ENCODE data around the gene CCN2. TPM values are rescaled to one million over a fixed set of nuclear protein-coding genes. Genes with fewer than 3 reads are reported as not detected.

Gene CCN2
- 31.8 and 33.5 TPM in 2 replicates for total RNA-seq
- long read RNA-seq, transcript CTGF-201 (5 exons, 2,339 nt), result major isoform, 6 of 18 reads
- long read RNA-seq, partial matches to known transcripts, result 5 of 18 reads
- long read RNA-seq, other reads (novel, unspliced or antisense), result 7 of 18 reads

- no peaks in the 10 kb centered on the region for H3K9me3 Mint-ChIP-seq (ENCODE audit: low read depth)
- H3K4me3 Mint-ChIP-seq (ENCODE audit: low read depth), result peak within 1 kb of the TSS; percentile 79
- no peak for TF ChIP-seq CTCF (IDR thresholded peaks at IDR 0.05; ENCODE audit: unreplicated experiment)
- H3K27me3 Mint-ChIP-seq, result no peaks in the 10 kb centered on the region
- H3K27ac Mint-ChIP-seq, result peak within 1 kb of the TSS; percentile 95
- peaks cover 34% of the 10 kb centered on the region for H3K4me1 Mint-ChIP-seq (ENCODE audit: low read depth)
- H3K36me3 Mint-ChIP-seq (ENCODE audit: insufficient read depth), result peaks cover 13% of the 10 kb centered on the region
- DNase-seq (ENCODE audit: low spot score, unreplicated experiment), result peak; percentile 86
Measured at GRCh38 chr6:131950767-131951575, at the start of gene CCN2. Gene CCN2, minus strand, starts transcription at chr6:131951372. Its CDS starts 200 bp downstream, at chr6:131951172.

- Mint-ChIP-seq H3K27ac (no peak overlapping the region), H3K27me3 (no peaks in the 10 kb centered on the region), H3K4me1 (ENCODE audit: low read depth) (peaks cover 14% of the 10 kb centered on the region), H3K4me3 (ENCODE audit: low read depth) (no peak overlapping the region), H3K9me3 (ENCODE audit: low read depth) (peaks cover 9% of the 10 kb centered on the region), H3K36me3 (ENCODE audit: insufficient read depth) (no peaks in the 10 kb centered on the region)
- DNase-seq (ENCODE audit: low spot score, unreplicated experiment), result no peak
- TF ChIP-seq CTCF (IDR thresholded peaks at IDR 0.05; ENCODE audit: unreplicated experiment), result no peak
Measured at GRCh38 chr6:132000296-132000695, 49.1 kb upstream of the CCN2 start.

- peaks cover 14% of the 10 kb centered on the region for H3K4me1 Mint-ChIP-seq (ENCODE audit: low read depth)
- no peaks in the 10 kb centered on the region for H3K36me3 Mint-ChIP-seq (ENCODE audit: insufficient read depth)
- H3K4me3 Mint-ChIP-seq (ENCODE audit: low read depth), result no peak overlapping the region
- TF ChIP-seq CTCF (IDR thresholded peaks at IDR 0.05; ENCODE audit: unreplicated experiment), result no peak
- no peak overlapping the region for H3K27ac Mint-ChIP-seq
- no peak for DNase-seq (ENCODE audit: low spot score, unreplicated experiment)
- peaks cover 8% of the 10 kb centered on the region for H3K9me3 Mint-ChIP-seq (ENCODE audit: low read depth)
- H3K27me3 Mint-ChIP-seq, result no peaks in the 10 kb centered on the region
Measured at GRCh38 chr6:131999545-132000146, 48.5 kb upstream of the CCN2 start.

- H3K27me3 Mint-ChIP-seq, result no peaks in the 10 kb centered on the region
- no peak for TF ChIP-seq CTCF (IDR thresholded peaks at IDR 0.05; ENCODE audit: unreplicated experiment)
- H3K9me3 Mint-ChIP-seq (ENCODE audit: low read depth), result peaks cover 3% of the 10 kb centered on the region
- H3K36me3 Mint-ChIP-seq (ENCODE audit: insufficient read depth), result no peaks in the 10 kb centered on the region
- peaks cover 14% of the 10 kb centered on the region for H3K4me1 Mint-ChIP-seq (ENCODE audit: low read depth)
- no peak overlapping the region for H3K27ac Mint-ChIP-seq
- no peak overlapping the region for H3K4me3 Mint-ChIP-seq (ENCODE audit: low read depth)
- no peak for DNase-seq (ENCODE audit: low spot score, unreplicated experiment)
Measured at GRCh38 chr6:131998255-131998982, 47.2 kb upstream of the CCN2 start.
